Fibroblast of the aortic adventitia (primary cell): ENCODE results near the gene SLC22A2. TPM values are rescaled to one million over a fixed set of nuclear protein-coding genes. Genes with fewer than 3 reads are reported as not detected.

Experiments
- DNase-seq: peaks from one replicate; pipeline ENCODE4 v3.0.0-alpha.2; 2010; ENCODE audit warnings: low read depth
- H3K4me3 ChIP-seq: 2 replicates; pipeline ENCODE4 v1.5.1; 2011; ENCODE audit warnings: low read depth, mild to moderate bottlenecking, control low read depth, low read length, moderate library complexity
- CTCF ChIP-seq: IDR thresholded peaks from 2 replicates; pipeline ENCODE4 v1.5.1; 2011; ENCODE audit warnings: mild to moderate bottlenecking, low read length, control low read depth, inconsistent platforms; ENCODE audit not compliant: insufficient read depth
- total RNA-seq: library from RNA; depleted of rRNA; stranded (reverse); fragments of >200 nt; gene quantifications from 2 replicates; pipeline ENCODE4 v1.2.3, GENCODE V29; 2012; ENCODE audit warnings: low replicate concordance

SLC22A2 gene
- total RNA-seq, 1 donor = not detected

GRCh38 chr6:160203076-160203475, 55.5 kb downstream of the SLC22A2 start:
- no peak for DNase-seq
- TF ChIP-seq CTCF = no peak
- no peak overlapping the region for H3K4me3 ChIP-seq

GRCh38 chr6:160202411-160202810, 56.2 kb downstream of the SLC22A2 start:
- DNase-seq = peak; percentile 46
- TF ChIP-seq CTCF = no peak
- H3K4me3 ChIP-seq = no peak overlapping the region

GRCh38 chr6:160201061-160201460, 57.6 kb downstream of the SLC22A2 start:
- no peak overlapping the region for H3K4me3 ChIP-seq
- no peak for TF ChIP-seq CTCF
- DNase-seq = no peak

GRCh38 chr6:160198606-160199211, 59.9 kb downstream of the SLC22A2 start:
- no peak overlapping the region for H3K4me3 ChIP-seq
- no peak for TF ChIP-seq CTCF
- DNase-seq = peak; percentile 33

- H3K4me3 ChIP-seq = no peak overlapping the region
- TF ChIP-seq CTCF = no peak
- no peak for DNase-seq
Measured at GRCh38 chr6:160197662-160198061, 61.0 kb downstream of the SLC22A2 start.

- no peak for TF ChIP-seq CTCF
- H3K4me3 ChIP-seq = no peak overlapping the region
- no peak for DNase-seq
Measured at GRCh38 chr6:160194808-160195207, 63.8 kb downstream of the SLC22A2 start.

- no peak for TF ChIP-seq CTCF
- no peak overlapping the region for H3K4me3 ChIP-seq
- DNase-seq = no peak
Measured at GRCh38 chr6:160192840-160193239, 65.8 kb downstream of the SLC22A2 start.
